HG03457 (cell line): ENCODE data around the gene ENTPD7.

ENCODE experiments used
- ATAC-seq: cut with Tn5 transposase; IDR thresholded peaks from one replicate; pipeline ENCODE4 v1.9.1; 2021; ENCODE audit warnings: moderate number of reproducible peaks; ENCODE audit not compliant: unreplicated experiment

The ENTPD7 gene

GRCh38 chr10:99633832-99634231 lies 25.5 kb upstream of the ENTPD7 start:
- ATAC-seq = no peak

GRCh38 chr10:99647601-99648151 lies 11.6 kb upstream of the ENTPD7 start:
- no peak for ATAC-seq

GRCh38 chr10:99648717-99649116 lies 10.6 kb upstream of the ENTPD7 start:
- ATAC-seq = no peak

DNA sequence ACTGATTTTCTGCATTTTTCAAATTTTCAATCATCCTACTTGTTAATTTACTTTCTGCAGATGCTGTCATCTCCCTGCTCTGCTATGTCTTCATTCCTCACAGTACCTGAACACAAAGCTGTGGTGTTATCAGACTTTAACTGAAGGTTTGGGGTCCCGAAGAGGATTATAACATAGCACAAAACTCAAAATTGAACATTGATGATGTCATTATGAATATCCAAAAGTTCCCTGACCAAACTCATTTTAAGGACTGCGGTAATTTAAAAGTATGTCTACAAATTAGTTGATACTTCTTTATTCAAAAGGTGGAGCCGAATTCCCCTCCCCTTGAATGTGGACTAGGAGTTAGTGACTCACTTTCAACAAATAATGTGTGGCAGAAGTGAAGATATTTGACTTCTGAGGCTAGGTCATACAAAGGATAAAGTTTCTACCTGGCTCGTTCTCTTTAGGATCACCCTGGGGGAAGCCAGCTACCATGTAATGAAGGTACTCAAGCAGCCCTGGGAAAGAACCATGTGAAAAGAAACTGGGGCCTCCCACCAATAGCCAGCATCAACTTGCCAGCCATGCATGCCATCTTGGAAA lies 6.4 kb upstream of the ENTPD7 start:
- no peak for ATAC-seq

DNA sequence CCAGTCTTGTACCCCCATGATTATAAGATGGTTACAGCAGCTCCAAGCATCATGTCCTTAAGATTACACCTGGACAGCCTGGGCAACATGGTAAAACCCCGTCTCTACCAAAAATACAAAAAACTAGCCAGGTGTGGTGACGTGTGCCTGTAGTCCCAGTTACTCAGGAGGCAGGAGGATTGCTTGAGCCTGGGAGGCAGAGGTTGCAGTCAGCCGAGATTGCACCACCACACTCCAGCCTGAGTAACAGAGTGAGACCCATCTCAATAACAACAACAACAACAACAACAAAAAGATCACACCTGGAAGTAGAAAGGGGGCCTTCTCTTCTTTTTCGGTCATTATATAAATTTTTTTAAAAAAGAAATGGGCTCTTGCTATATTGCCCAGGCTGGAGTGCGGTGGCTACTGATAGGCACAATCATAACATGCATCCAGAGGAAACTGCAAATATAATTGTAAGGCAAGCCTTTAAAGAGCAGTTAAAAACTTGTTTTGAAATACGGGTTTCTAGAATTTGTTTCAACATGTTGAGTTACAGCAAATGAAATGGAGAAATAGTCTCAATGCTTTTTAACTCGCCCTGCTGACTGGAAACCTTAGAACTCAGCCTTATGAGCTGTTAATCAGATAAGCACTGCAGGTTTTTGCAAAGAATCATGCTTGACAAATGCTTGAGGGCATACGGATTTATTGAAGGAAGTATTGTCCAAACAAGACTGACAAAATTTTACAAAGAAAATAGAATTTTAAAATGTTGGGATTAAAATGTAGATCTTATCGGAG lies 4.7 kb upstream of the ENTPD7 start:
- no peak for ATAC-seq

DNA sequence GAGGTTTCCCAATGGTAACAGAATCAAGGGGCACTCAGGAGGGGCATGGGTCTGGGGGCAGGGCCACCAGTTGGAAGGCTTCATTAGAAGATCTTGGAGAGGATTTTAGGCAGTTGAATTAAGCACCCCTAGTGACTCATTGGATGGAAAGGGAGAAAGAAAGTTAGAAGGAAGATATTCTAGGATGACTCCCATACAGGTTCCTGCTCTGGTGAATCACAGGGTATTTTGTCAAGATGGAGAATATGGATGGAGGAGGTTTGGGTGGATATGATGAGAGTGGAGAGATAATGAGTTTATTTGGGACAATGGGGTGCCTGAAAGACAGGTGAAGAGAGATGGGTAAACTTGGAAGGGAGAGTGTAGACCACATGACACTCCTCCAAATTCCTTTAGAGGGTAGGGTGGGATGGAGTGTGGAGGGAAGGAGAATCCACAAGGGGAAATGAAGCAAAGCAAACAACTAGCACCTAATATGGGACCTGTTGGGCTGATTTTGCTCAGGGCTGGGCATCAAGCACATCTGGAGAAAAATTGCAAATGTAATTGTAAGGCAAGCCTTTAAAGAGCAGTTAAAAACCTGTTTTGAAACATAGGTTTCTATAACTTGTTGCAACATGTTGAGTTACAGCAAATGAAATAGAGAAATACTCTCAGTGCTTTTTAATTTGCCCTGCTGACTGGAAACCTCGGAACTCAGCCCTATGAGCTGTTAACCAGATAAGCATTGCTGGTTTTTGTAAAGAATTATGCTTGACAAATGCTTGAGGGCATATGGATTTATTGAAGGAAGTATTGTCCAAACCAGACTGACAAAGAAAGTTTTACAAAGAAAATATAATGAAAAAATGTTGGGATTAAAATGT lies 2.9 kb upstream of the ENTPD7 start:
- ATAC-seq = no peak

DNA sequence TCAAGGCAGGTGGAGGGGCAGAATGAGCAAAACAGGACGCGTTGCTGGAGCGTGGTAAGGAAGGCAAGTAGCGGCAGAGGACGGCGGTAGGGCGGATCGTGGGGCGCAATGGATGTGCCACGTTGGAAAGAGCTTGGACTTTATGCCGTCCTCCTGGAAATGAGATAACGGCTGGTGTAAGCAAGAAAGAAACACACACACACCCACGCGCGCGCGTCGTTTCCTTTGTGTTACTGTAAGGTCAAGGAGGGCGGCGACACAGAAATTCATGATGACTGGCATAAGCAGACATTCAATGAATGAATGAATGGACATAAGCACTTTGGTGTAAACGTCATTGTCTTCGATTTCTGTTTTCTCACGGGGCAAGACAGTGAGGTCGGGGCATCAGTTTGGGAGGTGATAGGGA lies 683 bp upstream of the ENTPD7 start:
- no peak for ATAC-seq

GRCh38 chr10:99659868-99660366 lies 608 bp downstream of the ENTPD7 start:
- no peak for ATAC-seq

- no peak for ATAC-seq
Observed at GRCh38 chr10:99660662-99661376, 1.5 kb downstream of the ENTPD7 start.

- no peak for ATAC-seq
Observed at GRCh38 chr10:99661377-99661763, 2.1 kb downstream of the ENTPD7 start.

GRCh38 chr10:99665304-99665703 lies 6.0 kb downstream of the ENTPD7 start:
- ATAC-seq = no peak

DNA sequence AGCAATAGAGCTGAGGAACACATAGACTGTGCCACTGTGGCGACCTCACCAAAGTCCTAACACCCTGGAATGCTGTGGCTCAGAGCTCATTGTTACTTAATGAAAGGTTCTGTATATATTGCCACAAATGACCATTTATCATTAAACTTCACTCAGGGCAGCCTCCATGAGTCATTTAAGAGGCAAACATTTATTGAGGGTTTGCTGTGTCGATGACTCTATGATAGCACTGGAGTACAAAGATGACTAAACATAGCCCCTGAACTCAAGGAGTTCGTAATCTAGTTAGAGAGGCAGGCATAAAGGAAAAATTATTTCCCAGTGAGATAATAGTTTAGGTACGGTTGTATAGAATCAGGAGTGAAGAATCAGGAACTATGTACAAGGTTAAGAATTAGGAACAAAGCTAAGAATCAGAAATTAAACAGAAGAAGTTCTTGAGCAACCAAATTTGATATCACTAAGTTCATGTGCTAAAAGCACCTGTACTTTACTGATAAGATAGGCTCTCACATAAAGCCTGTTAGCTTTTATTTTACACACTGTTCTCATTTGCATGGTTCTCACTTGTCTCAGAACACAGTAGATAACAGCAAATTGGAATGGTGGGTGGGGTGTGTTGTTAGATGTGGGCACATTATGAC lies 7.9 kb downstream of the ENTPD7 start:
- ATAC-seq = no peak

- no peak for ATAC-seq
Observed at GRCh38 chr10:99671386-99671785, 12.1 kb downstream of the ENTPD7 start.

DNA sequence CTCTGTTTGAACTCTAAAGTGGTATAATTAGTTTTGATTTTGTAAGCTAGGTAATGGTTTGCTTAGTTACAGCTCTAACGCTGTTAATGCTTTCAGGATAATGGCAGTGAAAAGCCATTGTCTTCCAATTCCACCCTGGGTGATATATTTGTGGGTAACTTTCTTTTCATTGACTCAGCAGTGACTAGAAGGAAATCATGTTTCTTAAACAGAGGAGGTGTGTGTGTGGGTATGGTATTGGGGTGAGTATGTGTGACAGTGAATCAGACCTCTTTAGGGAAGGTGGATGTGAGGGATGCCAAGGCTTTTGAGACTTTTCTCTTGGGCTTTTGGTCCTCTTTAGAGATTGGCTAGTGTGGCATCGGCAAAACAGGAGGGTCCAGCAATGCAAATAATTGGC lies 13.6 kb downstream of the ENTPD7 start:
- no peak for ATAC-seq

DNA sequence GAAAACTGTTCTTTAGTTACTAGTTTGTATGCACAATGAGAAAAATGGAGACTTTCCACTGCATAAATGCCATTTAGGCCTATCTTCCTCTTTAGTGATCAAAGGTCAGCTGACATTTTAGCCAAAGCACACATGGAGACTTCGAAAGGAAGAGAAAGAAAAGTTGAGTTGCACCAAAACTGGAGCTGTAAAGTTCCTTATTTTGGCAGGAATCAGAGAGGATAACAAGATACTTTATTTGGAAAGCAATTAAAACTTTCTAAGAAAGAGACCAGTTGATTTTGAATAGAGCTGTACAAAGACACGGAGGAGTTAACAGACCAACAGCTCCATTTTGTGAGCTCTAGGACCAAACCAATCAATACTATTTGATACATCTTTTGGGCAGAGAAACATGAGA lies 14.2 kb downstream of the ENTPD7 start:
- no peak for ATAC-seq

GRCh38 chr10:99674762-99675161 lies 15.5 kb downstream of the ENTPD7 start:
- no peak for ATAC-seq

- no peak for ATAC-seq
Observed at GRCh38 chr10:99676426-99676825, 17.1 kb downstream of the ENTPD7 start.

DNA sequence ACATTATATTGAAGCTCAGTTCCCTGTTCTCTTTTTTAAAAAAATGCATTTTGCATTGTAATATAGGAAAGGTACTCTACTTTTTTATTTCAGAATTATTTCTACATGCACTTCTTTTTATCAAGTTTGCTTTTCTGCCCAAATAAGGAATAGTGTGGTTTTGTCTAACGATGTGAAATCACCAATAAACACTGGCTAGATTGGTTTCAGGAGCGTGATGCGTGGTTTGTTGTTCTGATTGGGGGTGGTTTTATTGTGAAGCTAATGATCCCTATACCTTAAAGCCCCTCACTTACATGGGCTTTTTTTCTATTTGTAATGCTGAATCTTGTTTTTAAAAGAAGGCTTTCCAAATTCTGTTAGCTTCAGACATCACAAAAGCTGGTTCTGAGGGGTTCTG lies 17.6 kb downstream of the ENTPD7 start:
- ATAC-seq = no peak

GRCh38 chr10:99678921-99679320 lies 19.6 kb downstream of the ENTPD7 start:
- no peak for ATAC-seq

DNA sequence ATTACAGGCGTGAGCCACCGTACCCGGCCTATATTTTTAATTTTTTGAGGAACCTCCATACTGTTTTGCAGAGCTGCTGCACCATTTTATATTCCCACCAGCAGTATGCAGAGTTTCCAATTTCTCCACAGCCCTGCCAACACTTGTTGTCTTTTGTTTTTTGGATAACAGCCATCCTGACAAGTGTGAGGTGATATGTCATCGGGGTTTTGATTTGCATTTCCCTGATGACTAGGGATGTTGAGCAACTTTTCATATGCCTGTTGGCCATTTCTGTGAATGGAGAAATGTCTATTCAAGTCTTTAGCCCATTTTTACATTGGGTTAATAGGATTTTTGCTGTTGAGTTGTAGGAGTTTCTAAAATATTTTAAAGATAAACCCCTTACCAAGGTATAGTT lies 22.2 kb downstream of the ENTPD7 start:
- ATAC-seq = no peak
